Stimulated activated naive CD4-positive, alpha-beta T cell (primary cell): ENCODE measurements around the gene PLEKHM2.

Experiments used
- DNase-seq, 6 experiments: peaks; one replicate each; lab custom pipeline; 2025; lab: John Stamatoyannopoulos, UW

PLEKHM2 gene

DNA sequence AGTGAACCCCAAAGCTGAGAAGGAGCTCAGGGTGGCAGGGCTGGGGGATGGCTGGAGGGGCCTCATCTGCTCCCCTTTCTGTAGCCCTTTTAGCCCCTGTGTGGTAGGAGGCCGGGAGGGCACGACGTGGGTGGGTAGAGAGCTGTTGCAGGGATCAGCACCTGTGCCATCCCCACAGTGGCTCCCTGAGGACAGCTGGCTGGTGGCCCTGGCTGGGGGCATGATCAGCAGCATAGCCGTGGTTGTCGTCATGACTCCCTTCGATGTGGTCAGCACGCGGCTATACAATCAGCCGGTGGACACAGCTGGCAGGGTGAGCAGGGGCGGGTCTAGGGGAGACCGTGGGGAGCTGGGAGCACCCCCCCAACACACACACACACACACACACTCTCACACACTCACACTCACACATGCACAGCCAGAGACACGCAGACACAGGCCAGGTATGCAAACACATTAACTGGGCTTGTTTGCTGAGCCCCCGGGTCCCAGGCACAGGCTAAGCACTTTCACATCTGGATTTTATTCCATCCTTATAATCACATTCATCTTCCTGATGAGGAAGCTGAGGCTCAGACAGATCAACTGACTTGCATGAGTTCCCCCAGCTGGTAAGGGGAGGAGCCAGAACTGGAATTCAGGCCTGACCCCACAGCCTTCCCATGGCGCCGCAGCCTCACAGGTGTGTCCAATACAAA, 54.4 kb downstream of the PLEKHM2 start:
- no peak for DNase-seq

DNA sequence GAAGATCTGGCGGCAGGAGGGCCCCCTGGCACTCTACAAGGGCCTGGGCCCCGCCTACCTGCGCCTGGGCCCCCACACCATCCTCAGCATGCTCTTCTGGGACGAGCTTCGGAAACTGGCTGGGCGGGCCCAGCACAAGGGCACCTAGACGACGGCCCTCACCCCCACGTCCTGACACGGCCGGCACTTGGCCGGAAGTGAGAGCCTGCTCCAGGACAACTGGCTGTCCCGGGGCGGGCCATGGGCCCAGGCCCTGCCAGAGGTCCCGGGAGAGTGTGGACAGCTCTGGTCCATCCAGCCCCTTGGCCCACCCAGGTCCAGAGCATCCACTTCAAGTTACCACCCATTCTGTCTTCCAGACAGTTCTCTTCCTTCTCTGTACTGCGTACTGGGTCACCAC, 55.1 kb downstream of the PLEKHM2 start:
- no peak for DNase-seq

DNA sequence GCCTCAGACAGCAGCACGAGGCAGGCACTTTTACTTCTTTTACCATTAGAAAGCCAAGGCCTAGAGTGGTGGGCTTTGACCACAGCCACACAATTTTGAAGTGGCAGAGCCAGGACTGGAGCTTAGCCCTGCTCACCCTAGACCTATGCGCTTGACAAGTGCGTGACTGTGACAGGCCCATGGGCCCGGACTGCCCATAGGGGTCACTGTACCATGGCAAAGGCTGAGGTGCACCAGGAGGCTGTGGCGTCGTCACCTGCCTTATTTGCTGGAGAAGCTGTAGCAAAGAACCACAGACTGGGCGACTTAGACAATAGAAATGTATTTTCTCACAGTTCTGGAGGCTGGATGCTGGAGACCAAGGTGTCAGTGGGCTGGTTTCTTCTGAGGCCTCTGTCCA, 55.6 kb downstream of the PLEKHM2 start:
- no peak for DNase-seq

DNA sequence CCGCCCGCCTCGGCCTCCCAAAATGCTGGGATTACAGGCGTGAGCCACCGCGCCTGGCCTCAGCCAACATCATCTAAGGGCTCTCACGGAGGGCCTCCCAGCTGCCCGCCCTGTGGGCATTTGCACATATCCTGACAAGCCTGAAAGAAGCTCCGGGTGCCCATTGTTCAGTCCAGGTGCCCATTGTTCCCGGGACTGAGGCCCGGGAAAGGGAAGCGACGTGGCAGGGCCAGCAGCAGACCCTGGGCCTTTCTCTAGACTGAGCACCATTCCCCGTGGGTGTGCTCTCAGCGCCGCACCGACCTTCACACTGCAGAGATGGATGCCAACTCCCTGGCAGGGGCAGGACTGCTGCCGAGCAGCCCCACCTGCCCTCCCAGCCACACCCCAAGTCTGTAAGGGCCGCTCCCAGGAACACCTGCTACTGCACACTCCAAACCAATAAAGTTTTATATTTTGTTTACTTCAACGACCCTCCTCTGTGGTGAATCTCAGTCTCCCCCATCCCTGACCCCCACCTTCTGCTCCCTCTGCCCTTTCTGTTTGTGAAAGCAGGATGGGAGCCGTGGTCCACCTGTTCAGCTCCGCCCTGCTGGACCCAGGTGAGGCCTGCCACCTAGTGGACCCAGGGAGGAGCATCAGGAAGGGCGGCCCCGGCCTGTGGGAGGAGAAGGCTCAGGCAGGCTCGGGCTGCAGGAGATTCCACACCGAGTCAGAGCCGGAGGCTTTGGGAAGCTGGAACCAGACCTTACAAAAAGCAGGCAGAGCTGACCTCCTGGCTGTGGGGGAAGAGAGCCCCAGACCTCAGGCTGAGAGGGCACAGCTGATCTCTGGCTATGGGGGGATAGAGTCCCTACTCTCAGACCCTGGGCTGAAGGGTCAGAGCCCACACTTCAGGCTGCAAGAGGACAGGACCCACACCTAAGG, 57.1 kb downstream of the PLEKHM2 start:
- peak; percentile 19 to 74 (median 54) for DNase-seq

DNA sequence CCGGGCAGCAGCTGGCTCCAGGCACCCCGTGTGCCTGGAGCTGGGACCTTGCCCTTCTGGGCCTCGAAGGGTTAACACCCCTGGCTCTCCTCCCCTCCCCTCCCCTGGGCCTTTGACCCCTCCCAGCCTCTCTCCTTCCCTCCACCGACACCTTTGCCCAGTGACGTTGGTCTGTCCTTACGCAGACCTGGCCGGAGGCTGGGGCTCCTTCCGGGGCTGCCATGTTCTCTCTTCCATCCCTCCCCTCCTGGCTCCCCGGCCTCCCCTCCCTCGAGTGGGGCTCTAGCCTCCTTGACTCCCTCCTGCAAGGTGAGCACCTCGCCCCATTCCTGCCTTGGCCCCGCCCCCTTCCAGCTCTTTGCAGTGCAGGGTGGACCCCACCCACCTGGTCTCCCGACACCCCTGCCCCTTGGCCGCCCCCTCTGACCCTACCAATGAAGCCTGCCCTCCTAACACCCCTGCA, 58.2 kb downstream of the PLEKHM2 start, which contains the start of gene TMEM82:
Gene TMEM82, plus strand, starts transcription at position 161 of the 463 bp plus-strand sequence. Its CDS starts 61 bp downstream, at position 222.
- DNase-seq = no peak

DNA sequence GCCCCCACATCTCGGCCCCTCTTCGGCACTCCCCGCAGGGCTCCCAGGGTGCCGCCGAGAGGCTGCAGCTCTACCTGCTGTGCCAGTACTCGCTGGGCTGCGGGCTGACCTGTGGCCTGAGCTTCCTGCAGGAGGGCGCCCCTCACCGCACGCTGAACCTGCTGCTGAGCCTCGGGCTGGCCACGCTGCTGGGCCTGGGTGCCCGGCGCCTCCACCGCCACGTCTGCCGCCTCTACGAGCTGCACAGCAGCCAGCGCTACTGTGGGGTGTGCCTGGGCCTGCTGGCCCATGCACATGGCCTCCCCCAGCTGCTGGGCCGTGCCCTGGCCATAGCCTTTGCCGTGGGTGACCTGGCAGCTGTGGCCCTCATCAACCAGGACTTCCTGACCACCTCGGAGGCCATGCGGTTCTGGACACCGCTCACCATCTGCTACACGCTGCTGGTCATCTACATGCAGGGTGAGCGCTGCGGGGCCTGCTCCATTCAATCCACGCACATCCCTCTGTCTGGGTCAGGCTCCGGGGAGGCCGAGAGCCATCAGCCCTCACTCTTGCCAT, 60.1 kb downstream of the PLEKHM2 start:
- DNase-seq = no peak

DNA sequence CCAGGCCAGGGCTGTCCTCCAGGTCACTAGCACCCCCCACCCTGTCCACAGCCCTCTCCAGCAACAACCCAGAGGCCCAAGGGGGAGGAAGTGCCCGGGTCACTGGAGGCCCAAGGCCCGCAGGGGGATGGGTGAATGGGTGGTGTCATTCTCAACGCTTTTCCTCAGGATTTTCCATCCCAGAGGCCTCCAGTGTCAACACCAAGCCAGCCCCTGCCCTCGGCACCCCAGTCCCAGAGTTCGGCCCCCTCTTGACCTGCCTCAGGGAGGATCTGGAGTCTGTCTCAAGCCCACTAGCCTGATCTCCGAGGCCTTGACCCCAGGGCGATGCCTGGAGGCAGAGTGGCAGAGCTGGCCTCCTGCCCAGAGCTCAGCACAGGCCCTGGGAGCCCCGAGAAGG, 63.3 kb downstream of the PLEKHM2 start:
- no peak for DNase-seq

DNA sequence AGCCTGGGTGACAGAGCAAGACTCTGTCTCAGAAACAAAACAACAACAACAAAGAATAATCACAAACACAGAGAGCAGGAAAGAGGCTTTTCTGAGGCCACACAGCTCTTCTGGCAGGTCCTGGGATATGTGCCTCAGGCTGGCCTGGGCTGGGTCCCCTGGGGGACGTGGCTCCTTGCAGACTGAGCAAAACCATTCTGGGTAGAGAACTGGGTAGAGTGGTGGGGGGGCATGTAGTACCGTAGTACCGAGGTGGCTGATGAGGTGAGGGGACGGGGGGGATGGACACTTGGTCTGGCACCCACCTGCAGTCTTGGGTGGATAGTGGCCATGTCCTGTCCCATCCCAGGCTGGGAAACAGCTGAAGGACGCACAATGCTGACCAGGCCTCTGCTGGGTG, 64.1 kb downstream of the PLEKHM2 start:
- DNase-seq = no peak

DNA sequence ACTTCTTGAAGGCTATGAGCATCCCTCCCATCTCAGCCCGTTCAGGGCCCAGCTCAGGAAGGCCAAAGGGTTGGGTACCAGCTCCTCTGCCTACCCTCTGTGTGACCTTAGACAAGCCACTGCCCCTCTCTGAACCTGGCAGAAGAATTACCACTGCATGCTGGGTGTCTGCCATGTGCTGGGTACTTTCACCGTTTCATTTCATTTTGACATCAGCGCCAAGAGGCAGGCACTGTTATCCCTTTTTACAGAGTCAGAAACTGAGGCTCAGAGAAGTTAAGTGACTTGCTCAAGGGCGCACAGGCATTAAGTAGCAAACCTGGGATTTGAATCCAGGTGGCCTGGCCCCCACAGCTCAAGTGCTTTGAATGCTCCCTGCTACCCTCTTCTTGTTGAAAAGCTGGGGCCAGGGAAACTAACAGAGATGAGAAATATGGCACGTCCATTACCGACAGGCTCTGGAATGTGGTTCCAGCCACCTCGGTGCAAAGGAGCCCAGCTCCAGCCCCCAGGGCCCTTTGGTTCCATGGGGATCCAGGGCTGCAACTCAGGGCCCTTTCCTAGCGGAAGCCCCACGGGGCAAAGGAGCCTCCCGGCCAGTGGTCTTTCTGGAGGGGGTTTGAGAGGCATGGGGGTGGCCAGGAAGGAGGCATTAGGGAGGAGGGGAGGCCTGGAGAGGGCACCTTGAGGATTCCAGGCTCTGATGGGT, 64.7 kb downstream of the PLEKHM2 start:
- no peak for DNase-seq

DNA sequence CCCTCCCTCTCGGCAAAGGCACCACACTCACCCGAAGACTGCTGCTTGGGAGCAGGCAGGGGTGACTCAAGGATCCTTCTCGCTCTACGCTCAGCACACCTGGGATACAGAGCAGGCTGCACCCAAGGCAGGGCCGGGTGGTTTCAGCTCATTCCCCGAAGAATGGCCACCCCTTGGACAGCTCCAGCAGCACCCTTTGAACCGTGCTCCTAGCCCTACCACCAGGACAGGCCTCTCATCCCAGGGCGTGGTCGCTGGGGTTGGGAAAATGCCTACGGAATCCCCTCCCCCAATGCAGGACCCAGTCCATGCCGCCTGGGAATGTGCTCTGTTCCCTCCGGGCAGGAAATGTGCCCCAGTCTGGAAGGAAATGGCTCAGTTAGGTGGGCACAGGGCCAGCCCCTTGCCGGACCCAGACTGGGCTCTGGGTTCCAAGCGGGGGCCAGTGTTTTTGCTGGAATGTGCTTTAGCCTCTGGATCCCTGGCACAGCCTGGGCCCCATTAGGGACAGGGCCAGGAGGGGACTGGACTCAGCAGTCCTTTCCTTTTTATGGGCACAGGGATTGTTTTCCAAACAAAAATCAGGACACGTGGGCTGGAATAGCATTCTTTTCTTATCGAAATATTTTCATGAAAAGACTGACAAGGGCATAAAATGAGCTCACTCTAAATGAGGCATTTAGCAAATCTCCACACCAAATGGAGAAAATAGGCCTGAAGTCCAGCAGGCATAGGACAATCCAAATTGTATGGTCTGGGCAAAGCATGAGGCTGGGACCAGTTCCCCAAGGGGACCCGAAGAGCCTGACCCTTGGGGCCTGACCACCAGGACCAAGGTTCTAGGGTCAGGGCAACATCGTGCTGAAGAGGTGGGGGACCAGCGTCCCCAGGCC, 65.5 kb downstream of the PLEKHM2 start:
- DNase-seq = no peak

DNA sequence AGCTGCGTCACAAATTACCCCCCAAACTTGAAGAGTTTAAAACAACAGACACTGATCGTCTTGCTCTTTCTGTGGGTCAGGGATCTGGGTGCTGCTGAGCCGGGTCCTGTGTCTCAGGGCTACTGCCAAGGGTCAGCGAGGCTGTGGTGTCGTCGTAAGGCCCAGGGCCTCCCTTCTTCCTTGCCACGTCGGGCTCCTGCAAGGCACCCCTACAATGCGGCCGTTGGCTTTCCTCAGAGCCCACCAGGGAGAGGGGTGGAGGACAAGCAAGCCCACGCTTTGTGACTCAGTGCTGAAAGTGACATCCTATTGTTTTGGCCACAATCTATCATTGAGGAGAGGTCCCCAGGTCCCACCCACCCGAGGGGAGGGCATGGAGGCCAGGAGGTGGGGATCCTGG, 66.8 kb downstream of the PLEKHM2 start:
- DNase-seq = no peak

DNA sequence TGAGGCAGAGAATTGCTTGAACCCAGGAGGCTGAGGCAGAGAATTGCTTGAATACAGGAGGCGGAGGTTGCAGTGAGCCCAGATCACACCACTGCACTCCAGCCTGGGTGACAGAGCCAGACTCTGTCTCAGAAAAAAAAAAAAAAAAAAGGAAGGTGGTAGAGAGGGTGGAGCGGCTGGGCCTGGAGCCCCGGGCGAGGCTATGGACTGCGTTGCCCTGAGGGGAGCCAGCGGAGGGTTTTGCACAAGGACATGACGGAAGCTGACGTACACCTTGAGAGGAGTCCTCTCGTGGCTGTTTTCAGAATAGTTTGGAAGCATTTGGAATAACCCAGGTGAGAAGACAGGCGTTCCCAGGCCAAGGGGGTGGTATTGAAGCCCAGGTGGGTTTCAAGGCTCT, 67.6 kb downstream of the PLEKHM2 start:
- no peak for DNase-seq

DNA sequence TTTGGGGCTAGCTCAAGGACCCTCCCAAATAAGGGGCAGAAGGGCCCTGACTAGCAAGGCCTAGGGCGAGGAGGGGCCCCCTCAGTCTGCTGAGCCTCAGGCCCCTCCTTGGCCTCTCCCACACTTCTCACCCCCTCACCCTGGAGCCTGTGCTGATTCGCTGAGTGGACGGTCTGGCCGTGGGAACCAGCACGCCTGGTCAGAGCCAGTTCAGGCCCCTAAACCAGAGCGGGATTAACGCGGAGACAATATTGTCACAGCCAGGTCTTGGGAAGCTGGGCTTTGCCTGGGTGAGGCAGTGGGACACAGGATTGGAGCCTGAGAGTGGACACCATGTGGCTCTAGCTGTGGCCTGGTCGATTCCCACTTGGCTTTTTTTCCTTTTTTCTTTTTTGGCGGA, 69.7 kb downstream of the PLEKHM2 start:
- no peak for DNase-seq

DNA sequence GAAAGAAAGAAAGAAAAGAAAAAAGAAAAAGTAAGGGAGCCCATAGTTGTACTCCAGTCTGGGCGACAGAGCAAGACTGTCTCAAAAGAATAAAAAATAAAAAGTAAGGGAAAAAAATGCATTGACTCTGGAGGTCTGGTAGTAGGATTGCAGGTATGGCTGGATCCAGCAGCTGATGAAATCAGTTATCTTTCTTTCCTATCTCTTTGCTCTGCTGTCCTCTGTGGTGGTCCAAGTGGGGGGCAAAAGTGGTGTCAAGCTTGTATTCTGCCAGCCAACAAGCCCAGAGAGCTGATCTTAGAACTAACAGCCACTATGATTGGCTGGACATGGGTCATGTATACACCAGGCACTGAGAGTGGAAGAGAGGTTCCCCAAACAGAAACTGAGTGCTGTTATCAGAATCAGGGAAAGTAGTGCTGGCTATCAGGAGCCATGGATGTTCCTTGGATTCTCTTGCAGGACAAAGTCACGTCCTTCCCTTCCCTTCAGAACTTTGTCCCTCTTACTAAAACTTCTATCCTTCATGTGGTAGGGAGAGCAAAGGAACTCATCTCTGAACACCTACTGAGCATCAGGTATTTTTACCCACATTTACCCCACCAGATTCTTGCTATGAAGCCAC, 71.0 kb downstream of the PLEKHM2 start:
- no peak for DNase-seq

DNA sequence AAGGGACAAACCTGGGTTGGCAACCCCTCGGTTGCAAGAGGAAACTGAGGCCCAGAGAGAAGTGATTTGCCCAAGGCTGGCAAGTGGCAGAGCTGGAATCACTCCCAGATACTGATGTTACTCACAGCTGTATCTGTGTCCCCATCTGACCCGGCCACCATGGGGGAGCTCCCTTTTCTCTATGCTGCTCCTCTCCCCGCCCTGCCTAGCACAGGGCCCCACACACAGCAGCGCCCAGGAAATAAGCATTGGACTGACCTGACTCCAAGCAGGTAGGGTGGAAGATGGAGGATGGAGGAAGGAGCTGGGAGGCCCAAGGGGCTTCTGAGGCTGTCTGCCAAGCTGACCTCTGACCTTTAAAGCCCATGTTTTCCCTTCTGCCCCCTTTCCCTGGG, 71.5 kb downstream of the PLEKHM2 start:
- no peak for DNase-seq

DNA sequence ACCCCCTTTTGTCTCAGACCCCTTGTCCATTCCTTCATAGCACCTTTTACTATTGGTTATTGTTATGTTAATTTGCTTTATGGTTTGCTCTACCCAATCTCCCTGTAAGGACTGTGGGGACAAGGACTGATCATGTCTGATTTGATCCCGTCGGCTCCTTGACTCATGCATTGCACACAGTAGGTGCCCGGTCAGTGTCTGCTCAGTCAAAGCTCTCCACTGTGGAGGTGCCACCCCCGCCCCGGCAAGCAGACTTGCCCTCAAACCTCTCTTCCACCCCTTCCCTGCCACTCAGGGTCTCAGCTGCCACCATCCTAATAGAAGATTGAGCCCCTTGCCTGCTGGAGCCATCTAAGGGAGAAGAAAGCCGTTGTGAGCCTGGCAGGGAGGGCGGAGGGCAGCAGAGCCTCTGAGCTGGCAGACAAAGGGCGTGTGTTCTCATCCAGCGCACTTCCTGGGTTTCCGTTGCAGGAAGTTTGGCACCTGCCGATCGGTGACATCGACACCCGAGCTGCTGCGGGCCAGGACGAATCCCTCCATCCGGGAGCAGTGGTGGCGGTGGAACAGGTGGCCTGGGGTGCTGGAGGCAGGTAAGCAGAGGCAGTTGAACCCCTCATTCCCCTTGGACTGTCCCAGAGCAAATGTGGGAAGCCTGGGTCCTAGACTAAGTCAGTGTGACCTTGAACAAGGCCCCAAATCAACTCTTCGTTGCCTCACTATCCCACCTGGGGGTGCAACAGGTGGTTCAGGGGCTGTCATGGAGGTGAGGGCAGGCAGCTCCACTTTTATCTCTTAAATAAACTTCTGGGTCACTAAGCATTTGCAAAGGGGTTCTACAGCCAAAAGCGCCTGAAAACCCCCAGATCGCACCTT, 72.3 kb downstream of the PLEKHM2 start:
- DNase-seq = peak in 1 of 6 experiments; percentile 19

DNA sequence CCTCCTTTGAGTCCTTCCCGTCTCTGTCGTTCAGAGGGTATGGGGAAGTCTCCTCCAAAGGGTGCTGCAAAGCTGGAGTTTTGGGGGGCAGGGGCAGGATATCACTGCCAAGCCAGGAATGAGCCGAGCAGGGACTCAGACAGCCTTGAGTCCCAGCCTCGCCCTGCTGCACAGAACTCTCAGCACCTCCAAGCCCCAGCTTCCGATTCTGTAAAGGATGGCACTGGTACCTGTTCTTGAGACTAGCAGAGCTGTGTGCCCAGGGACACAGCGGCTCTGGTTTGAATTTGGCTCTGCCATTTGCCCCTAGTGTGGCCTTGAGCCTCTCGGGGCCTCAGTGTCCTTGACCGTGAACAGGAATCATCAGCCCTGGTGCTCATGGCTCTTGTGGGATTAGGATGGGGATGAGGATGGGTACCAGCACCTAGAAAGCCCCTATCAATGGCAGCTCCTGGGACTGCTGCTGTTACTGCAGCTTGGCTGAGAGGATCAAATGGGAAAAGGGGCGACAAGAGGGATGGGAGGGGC, 73.0 kb downstream of the PLEKHM2 start:
- DNase-seq = no peak

DNA sequence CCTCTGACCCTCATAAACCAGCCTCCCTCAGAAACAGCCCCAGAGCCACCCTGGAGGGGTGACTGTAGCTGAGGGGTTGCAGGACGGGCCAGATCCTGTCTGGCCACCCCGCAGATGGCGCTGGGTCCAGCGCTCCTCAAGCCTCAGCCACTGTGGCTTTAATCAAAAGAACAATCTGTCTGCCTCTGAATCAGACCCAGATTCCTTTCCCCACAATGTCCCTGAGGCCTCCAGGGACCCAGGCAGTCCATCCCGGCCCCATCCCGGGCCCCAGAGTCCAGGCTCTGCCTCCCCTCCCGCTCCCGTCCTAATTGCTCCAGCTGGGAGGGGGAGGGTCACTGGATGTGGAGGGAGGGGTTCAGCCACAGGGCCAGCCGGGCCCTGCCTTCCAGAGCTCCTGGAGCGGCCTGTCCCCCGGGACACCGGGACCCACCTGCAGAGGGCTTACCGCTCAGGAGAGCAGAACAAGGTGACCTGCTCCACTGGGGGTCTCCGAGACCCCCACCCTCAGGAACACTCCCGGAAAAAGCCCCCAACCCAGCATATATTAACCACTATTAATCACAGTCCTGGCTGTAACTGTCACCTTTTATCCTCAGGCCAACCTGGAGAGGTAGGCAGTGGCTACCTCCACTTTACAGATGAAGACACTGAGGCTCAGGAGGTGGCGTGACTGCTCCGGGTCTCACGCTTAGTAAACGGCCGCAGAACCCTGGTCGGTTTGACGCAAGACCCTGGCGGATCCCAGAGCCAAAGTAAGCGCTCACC, 73.6 kb downstream of the PLEKHM2 start:
- no peak for DNase-seq
